Activated naive CD8-positive, alpha-beta T cell (primary cell): ENCODE results near the gene NOS2.
"Not testable (repeated sequence)": the region's sequence is repeated elsewhere in the genome, so short reads cannot be mapped to it uniquely, and the experiment has no call there.

Experiments used
- H3K27ac Mint-ChIP-seq: one replicate; pipeline ENCODE4 v1.8.0; 2021; ENCODE audit warnings: mixed read lengths
- H3K27me3 Mint-ChIP-seq: one replicate; pipeline ENCODE4 v1.8.0; 2021; ENCODE audit warnings: mixed read lengths
- H3K36me3 Mint-ChIP-seq: one replicate; pipeline ENCODE4 v1.8.0; 2021; ENCODE audit warnings: mixed read lengths
- H3K4me1 Mint-ChIP-seq: one replicate; pipeline ENCODE4 v1.8.0; 2021; ENCODE audit warnings: low read depth, mixed read lengths
- H3K4me3 Mint-ChIP-seq: one replicate; pipeline ENCODE4 v1.8.0; 2021; ENCODE audit warnings: mild to moderate bottlenecking, mixed read lengths
- H3K9me3 Mint-ChIP-seq: one replicate; pipeline ENCODE4 v1.8.0; 2021; ENCODE audit warnings: low read depth, mixed read lengths

NOS2 gene

DNA sequence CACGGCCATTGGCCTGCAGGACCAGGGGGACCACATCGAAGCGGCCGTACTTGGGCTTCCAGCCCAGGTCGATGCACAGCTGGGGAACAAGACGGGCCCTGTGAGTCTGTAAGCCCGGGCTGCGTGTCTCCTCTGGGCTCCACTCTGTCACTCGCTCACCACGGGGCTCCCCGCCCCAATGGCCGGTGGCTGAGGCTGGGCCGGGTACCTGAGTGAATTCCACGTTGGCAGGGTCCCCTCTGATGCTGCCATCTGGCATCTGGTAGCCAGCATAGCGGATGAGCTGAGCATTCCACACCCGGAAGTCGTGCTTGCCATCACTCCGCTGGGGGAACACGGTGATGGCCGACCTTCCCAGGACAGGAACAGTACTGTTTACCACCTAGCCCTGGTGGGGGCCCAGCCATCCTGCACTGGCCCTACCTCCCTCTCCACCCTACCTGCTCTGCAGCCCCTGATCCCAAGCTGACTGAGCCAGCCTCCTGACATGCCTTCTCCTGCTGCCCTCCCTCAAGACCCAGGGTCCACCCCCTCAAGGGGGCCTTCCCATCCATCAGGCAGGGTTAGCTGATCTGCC, 19.4 kb downstream of the NOS2 start:
- Mint-ChIP-seq H3K4me1 (no peaks in the 10 kb centered on the region), H3K27ac (no peak overlapping the region), H3K4me3 (no peak overlapping the region), H3K36me3 (no peaks in the 10 kb centered on the region), H3K27me3 (no peaks in the 10 kb centered on the region), H3K9me3 (no peaks in the 10 kb centered on the region)

DNA sequence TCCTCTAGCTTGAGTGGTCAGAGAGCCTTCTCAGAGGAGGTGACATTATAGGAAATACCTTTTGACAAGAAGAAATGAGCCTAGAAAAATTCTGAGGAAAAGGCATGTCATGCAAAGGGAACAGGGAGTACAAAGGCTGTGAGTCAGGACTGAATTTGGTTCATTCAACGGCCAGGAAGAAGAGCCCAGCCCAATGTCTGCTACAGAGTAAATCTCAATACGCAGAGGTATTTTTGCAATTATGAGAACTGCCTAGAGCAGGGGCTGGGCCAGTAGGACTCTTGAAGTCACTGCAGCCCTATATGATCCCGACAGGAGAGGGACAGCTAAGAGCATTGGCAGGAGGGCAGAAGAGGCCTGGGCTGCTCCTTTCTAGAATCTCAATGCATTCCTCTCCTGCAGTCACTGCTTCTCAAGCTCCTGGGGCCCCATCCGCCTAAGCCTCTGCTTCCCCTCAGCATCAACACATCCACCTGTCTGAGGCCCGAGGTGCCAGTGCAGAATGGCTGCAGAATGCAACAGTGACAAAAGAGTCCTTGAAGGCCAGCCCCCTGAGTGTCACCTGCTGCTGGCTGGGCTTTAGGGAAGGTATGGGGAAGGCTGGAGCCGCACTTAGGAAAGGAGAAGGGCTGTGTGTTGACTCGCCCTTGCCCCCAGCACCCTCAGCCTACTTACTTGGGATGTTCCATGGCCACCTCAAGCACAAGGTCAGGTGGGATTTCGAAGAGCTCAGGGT, 20.1 kb downstream of the NOS2 start:
- Mint-ChIP-seq H3K27ac (no peak overlapping the region), H3K36me3 (no peaks in the 10 kb centered on the region), H3K4me3 (no peak overlapping the region), H3K27me3 (no peaks in the 10 kb centered on the region), H3K9me3 (no peaks in the 10 kb centered on the region), H3K4me1 (no peaks in the 10 kb centered on the region)

DNA sequence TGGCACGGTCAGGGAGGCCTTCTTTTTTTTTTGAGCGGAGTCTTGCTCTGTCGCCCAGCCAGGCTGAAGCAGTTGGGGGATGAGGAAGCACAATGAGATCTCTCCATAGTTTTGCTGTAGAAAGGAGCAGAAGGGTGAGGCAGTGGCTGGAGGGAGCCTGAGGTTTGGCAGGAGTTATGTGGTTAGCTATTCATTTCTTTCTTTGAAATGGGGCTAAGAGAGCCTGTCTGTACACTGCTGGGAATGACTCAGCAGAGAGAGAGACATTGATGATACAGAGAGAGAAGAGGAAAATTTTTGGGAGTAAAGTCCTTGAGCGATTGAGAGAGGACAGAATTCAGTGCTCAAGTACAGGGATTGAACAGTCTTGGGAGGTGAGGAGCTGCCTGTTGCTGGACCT, 22.1 kb downstream of the NOS2 start:
- Mint-ChIP-seq H3K9me3 (no peaks in the 10 kb centered on the region), H3K4me1 (no peaks in the 10 kb centered on the region)

DNA sequence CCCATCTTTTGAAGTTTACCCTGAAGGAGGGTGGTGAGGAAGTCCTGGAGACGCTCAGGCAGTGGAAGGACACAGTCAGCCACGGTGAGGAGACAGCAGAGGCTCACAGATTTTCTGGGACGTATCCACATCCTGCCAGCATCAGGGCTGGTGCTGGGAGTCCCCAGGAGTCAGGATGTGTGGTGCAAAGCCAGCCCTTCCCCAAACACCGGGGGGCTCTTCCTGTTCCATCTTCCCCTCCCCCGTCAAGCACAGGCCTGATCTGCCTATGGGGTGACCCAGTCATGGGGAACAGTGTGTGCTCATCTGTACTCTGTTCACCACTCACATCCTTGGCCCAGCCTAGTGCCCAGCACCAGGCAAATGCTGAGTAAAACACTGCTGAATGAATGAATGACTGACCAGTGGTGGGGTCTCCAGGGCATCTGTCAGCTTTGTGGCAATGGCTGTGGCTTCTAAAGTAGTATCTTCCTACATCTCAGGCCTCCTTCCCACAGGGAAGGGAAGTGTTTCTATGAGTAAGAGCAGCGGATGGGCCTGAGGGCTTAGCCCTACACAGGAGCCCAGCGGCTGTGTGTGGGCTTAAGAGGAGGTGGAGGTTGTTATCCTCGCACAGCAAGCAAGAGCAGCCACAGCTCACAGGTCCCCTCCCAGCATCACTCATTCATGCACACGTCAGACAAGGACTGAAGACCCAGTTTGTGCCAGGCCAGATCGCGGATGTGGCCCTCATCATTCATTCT, 23.3 kb downstream of the NOS2 start:
- Mint-ChIP-seq H3K9me3 (no peaks in the 10 kb centered on the region), H3K27me3 (no peaks in the 10 kb centered on the region), H3K4me3 (no peak overlapping the region), H3K4me1 (no peaks in the 10 kb centered on the region), H3K27ac (no peak overlapping the region), H3K36me3 (no peaks in the 10 kb centered on the region)

More for the DNA sequence above, 22.1 kb downstream of the NOS2 start:
- no peak overlapping the region for H3K27ac Mint-ChIP-seq
- H3K4me3 Mint-ChIP-seq = no peak overlapping the region
- no peaks in the 10 kb centered on the region for H3K27me3 Mint-ChIP-seq
- H3K36me3 Mint-ChIP-seq = no peaks in the 10 kb centered on the region

GRCh38 chr17:27771586-27771985, 28.7 kb downstream of the NOS2 start:
- H3K9me3 Mint-ChIP-seq = no peaks in the 10 kb centered on the region
- H3K4me1 Mint-ChIP-seq = no peaks in the 10 kb centered on the region
- no peak overlapping the region for H3K4me3 Mint-ChIP-seq
- no peaks in the 10 kb centered on the region for H3K36me3 Mint-ChIP-seq
- H3K27me3 Mint-ChIP-seq = no peaks in the 10 kb centered on the region
- H3K27ac Mint-ChIP-seq = no peak overlapping the region

GRCh38 chr17:27770877-27771276, 29.5 kb downstream of the NOS2 start:
- H3K27me3 Mint-ChIP-seq = no peaks in the 10 kb centered on the region
- no peaks in the 10 kb centered on the region for H3K9me3 Mint-ChIP-seq
- no peaks in the 10 kb centered on the region for H3K4me1 Mint-ChIP-seq
- no peak overlapping the region for H3K27ac Mint-ChIP-seq
- H3K4me3 Mint-ChIP-seq = no peak overlapping the region
- no peaks in the 10 kb centered on the region for H3K36me3 Mint-ChIP-seq

- Mint-ChIP-seq H3K4me3 (no peak overlapping the region), H3K36me3 (no peaks in the 10 kb centered on the region), H3K27ac (no peak overlapping the region), H3K4me1 (no peaks in the 10 kb centered on the region), H3K27me3 (no peaks in the 10 kb centered on the region), H3K9me3 (no peaks in the 10 kb centered on the region)
Observed at GRCh38 chr17:27768858-27769410, 31.4 kb downstream of the NOS2 start.

DNA sequence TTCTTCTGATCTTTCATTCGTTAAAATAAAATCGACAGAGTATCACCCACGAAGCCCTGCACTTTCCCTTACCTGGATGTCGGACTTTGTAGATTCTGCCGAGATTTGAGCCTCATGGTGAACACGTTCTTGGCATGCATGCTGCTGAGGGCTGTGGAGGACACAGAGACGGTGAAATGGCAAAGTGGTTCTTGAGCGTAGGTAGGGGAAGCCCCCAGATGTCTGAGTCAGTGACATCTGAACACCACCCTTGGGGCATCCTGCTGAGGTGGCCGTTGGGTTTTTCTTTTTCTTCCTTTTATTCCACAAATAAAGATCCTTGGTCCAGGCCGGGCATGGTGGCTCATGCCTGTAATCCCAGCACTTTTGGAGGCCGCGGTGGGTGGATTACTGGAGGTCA, 33.9 kb downstream of the NOS2 start:
- Mint-ChIP-seq H3K36me3 (no peaks in the 10 kb centered on the region), H3K27me3 (no peaks in the 10 kb centered on the region), H3K27ac (no peak overlapping the region), H3K9me3 (no peaks in the 10 kb centered on the region), H3K4me1 (no peaks in the 10 kb centered on the region), H3K4me3 (no peak overlapping the region)

DNA sequence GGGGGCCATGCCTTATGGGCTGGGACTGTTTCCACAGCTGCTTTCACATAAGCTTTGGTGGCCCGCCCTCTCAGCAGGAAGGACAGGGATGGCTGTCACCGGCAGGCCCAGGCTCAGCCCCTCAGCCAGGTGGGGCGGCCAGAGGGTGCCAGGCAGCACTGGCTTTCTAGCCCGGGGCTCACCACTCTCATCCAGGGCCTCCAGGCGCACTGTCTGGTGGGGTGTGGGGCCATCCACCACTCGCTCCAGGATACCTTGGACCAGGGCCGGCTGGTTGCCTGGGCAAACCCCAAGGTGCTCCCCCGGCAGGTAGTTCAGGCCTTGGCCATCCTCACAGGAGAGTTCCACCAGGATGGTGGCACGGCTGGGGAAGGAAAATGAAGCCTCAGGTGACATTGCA, 35.0 kb downstream of the NOS2 start:
- Mint-ChIP-seq H3K36me3 (no peaks in the 10 kb centered on the region), H3K27me3 (no peaks in the 10 kb centered on the region), H3K9me3 (no peaks in the 10 kb centered on the region), H3K27ac (no peak overlapping the region), H3K4me3 (no peak overlapping the region), H3K4me1 (no peaks in the 10 kb centered on the region)

DNA sequence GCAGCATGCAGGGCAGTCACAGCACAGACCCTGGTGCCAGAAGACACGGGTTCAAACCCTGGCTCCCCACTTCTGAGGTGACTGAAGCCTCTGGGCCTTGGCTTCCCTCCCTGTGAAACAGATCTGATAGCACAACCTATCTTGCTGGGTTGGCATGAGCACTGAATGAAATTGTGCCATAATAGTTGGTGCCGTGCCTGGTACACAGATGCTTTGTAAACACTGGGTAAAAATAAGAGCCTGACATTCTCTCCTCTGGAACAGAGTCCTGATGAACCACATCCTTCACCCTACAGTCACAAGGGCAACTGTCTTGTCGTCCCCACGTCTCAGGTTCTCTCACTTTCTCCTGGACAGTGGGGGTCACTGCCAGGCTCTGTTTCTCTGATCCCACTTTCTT, 35.7 kb downstream of the NOS2 start:
- Mint-ChIP-seq H3K4me3 (no peak overlapping the region), H3K9me3 (no peaks in the 10 kb centered on the region), H3K36me3 (no peaks in the 10 kb centered on the region), H3K27me3 (no peaks in the 10 kb centered on the region), H3K4me1 (no peaks in the 10 kb centered on the region), H3K27ac (no peak overlapping the region)

DNA sequence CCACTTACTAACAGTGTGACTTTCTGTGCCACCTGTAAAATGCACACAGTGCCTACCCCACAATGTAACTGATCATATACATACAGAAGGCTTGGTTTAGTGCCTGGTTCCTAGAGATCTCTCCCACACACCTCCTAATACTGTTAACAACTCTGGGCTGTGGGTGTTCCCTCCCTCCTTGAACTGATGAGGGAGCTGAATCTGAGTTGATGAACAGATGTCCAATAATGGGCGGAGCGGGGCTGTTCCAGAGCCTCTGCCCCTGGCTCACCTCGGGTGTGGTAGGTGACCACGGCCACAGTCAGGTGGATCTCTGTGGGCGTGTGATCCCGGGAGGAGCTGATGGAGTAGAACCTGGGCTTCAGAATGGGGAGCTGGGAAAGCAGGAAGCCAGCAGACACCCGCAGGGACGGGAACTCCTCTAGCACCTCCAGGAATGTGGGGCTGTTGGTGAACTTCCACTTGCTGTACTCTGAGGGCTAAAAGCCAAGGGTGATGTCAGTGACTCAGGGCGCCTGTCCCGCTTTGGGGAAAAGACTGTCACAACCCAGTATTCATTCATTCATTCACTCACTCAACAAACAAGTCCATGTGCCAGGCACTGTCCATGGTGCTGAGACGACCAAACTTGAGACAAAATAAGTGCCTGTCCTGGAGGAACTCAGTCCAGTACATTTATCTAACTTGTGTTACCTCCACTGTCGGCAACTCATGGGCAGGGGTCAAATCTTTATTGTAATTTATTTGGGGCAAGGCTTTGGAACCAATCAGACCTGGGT, 37.6 kb downstream of the NOS2 start:
- no peaks in the 10 kb centered on the region for H3K36me3 Mint-ChIP-seq
- H3K27me3 Mint-ChIP-seq = no peaks in the 10 kb centered on the region
- H3K4me3 Mint-ChIP-seq = no peak overlapping the region
- no peaks in the 10 kb centered on the region for H3K4me1 Mint-ChIP-seq
- no peak overlapping the region for H3K27ac Mint-ChIP-seq
- H3K9me3 Mint-ChIP-seq = no peaks in the 10 kb centered on the region

- not testable (repeated sequence) for H3K4me1 Mint-ChIP-seq, H3K36me3 Mint-ChIP-seq, H3K27ac Mint-ChIP-seq, H3K27me3 Mint-ChIP-seq, H3K4me3 Mint-ChIP-seq, H3K9me3 Mint-ChIP-seq
Observed at GRCh38 chr17:27760931-27761330, 39.4 kb downstream of the NOS2 start.

DNA sequence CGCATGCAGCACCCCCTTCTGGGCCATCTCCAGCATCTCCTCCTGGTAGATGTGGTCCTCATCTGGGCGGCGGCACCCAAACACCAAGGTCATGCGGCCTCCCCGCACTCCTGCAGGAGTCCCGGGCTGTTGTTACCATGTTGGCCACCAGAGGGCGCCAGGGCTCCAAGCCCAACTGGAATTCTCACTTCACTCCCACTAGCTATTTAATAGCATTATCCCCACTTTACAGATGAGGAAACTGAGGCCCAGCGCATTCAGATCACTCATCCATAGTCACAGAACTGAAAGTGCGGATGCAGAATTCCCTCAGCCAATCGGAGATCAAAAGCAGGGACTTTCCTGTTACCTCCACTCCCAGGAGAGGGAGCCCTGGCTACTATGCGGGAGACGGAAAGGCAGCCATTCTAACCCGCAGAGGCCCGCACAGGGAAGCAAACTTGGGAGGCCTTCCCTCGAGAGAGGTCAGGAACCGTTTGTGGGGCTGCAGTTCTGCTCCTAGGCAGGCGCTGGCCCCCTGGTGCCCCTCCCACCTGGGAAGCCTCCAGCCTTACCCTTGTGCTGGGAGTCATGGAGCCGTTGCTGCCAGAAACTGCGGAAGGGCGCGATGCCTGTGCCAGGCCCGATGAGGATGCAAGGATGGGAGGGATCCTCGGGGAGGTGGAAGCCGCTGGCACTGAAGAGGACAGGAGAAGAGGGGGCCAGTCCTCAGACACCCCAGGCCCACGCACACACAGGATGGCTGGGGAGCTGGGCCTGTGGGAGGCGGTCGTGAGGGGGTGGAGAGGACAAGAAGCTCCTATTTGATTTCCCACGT, 40.1 kb downstream of the NOS2 start:
- Mint-ChIP-seq H3K9me3 (no peaks in the 10 kb centered on the region), H3K4me1 (no peaks in the 10 kb centered on the region), H3K4me3 (no peak overlapping the region), H3K27ac (no peak overlapping the region), H3K36me3 (no peaks in the 10 kb centered on the region), H3K27me3 (no peaks in the 10 kb centered on the region)

DNA sequence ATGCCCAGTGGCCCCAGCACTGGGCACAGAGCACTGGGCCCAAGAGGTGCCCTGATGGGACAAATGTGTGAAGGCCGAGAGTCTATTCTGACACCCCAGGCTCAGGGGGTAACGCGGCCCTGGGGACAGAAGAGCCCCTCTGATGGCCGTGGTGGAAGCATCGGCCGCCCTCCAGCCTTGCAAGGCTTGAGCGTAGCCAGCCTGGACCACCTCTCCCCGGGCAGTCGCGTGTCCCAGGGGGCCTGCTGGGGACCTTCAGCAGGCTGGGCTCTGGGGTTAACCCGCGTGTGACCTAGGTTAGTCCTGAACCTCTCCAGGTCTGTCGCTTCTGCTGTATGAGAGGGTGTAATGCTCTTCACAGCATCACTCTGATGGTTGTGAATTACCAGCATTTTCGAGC, 40.8 kb downstream of the NOS2 start:
- H3K27ac Mint-ChIP-seq = no peak overlapping the region
- H3K4me1 Mint-ChIP-seq = no peaks in the 10 kb centered on the region
- H3K9me3 Mint-ChIP-seq = no peaks in the 10 kb centered on the region
- no peaks in the 10 kb centered on the region for H3K36me3 Mint-ChIP-seq
- no peak overlapping the region for H3K4me3 Mint-ChIP-seq
- H3K27me3 Mint-ChIP-seq = no peaks in the 10 kb centered on the region
